Medulla oblongata (tissue), 1 donor: ENCODE measurements around the gene LHB.
A peak's percentile ranks its signal among the peaks of the same experiment; 100 is the strongest.

Experiments
- DNase-seq: peaks from one replicate; pipeline ENCODE4 v3.0.0-alpha.2; 2015; ENCODE audit errors: extremely low spot score

LHB gene

DNA sequence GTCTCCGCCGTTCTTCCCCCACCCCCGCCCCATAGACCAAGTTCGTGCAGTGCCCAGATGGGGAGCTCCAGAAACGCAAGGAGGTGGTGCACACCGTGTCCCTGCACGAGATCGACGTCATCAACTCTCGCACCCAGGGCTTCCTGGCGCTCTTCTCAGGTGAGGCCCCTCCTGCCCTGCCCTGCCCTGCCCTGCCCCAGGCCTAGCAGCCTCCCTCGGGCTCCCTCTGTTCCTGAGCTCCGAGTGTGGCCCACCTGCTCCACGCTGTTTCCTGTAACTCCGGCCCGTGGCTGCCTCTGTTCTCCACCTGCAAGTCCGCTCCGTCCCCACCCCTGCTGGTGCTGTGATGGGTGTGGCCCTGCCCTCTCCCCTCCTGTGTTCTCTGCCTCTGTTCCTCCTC is 6.4 kb downstream of the LHB start:
- no peak for DNase-seq

DNA sequence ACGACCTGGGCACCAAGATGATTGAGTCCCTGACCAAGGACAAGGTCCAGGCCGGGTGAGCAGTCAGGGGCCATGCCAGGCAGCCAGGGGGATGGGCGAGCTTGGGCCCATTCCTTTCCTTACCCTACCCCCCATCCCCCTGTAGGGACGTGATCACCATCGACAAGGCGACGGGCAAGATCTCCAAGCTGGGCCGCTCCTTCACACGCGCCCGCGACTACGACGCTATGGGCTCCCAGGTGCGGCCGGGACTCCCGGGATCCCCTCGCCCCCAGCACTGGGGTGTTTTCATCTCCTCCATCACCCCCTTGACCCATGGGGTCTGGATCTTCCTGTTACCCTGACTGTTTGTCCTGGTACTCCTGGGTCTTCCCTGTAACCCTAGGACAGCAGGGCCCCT is 7.1 kb downstream of the LHB start:
- no peak for DNase-seq

DNA sequence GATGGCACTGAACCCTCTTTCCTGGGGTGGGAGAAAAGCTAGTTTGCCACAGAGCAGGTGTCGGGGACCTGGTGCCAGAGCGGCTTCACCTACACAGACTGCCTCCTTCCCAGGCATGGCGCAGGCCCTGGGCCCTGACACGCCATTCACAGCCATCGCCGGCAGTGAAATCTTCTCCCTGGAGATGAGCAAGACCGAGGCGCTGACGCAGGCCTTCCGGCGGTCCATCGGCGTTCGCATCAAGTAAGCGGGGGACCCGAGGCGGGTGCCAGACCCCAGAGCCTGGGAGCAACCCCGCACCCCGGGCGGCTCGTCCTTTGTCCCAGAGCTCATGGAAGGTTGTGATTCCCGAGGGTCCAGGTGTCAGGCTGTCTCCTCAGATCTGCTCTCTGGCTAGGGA is 10.0 kb downstream of the LHB start:
- no peak for DNase-seq

DNA sequence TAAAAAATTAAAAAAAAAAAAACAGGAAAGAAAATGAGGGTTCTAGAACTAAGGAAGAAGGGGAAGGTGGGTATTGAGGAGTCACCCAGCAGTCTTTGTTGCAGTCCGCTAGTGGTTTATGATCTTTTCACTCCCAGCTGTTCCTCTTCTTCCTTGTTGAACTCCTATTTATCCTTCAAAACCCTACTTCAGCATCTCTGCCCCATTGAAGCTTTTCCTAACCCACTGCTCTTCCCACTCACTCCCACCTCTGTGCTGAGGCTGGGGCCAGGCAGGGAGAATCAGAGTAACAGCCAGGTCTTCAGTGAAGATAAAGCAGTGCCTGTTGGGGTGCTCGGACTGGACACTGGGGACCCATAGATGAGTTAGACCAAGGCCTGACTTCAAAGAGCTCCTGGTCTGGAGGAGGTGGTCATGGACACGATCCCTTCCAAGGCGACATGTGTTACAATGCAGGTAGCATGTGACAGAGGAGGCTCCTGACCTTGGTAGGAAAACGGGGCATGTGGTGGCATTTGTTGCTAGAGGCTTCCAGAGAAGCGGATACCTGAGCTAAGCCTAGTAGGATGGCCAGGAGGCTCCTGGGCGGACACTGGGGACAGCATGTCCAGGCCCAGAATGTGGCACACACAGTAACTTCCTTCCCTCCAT is 11.8 kb downstream of the LHB start:
- no peak for DNase-seq

DNA sequence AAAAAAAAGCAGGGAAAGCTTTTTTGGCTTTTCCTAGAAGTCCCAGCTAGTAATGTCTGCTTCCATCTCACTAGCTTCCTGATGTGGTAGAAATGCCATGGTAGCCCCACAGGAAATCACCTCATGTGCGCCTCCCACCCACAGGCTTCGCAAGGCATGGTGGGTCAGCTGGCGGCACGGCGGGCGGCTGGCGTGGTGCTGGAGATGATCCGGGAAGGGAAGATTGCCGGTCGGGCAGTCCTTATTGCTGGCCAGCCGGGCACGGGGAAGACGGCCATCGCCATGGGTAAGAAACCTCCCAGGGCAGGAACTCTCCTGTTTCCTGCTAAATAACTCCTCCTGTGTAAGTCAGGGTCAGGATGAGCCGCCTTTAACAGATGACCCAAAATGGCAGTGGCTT is 12.8 kb downstream of the LHB start:
- DNase-seq: no peak

DNA sequence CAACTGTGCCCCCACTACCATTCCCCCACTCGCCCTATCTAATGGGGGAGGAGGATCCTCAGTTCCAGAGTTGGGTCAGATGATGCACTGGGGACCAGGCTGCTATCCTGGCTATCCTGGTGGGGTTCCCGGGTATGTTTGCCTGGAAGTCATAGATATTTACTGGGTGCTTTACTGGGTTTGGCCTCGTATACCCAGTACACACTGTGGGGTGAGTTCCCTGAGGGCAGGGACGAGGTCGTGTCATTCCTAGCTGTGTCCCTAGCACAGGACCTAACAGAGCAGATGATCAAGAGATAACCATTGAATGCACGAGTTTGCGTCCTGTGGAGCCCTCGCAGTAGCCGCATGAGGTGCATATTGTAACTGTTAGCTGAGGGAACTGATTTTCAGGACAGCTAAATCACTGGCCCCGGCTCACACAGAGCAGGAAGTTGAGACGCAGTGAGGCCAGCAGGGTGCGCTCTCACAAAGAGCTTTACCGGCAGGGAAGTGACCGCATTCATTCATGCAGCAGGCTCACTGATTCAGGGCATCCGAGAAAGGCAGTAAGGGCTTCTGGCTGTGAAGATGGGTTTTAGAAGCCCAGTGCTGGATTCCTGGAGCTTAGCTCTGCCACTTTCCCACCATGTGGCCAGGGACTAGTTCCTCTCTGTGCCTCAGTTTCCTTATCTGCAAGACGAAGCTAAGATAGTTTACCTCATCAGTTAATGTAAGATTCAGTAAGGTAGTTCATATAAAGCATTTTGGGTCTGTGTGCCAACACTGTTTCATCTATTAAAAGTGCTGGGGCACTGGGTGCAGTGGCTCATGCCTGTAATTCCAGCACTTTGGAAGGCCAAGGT is 17.2 kb downstream of the LHB start:
- no peak for DNase-seq

DNA sequence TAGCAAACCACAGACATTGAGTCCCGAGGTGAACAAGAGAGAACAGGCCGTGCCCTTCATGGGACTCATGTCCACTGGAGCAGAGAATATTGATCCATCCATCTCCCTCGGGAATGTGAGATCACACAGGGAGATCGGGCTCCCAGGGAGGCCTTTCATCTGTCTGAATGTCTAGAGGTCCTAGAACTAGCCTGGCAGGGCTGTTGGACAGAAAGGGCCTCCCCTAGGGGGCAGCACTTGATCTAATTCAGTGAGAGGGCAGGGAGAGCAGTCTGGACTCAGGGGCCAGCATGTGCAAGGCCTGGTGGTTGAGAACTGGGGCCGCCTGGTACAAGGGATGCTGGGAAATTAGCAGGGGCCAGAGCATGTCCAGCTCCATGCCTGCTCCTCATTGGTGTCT is 18.9 kb downstream of the LHB start:
- DNase-seq: no peak

DNA sequence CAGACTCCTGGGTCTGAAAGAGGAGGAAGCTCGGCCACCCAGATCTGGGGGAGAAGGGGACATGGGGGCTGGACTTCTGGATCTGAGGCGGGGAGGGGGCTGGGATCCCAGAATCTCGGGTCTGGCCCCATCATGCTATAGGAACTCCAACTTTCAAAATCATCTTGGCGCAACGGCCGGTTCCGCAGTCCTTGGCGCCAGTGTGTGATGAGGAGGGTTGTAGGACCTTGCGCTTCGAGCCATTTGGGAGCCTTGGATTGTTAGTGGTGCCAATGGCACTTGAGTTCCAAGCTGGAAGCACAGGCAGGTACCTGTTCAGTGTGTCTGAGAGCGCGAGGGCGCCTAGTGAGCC is 22.9 kb downstream of the LHB start:
- DNase-seq: no peak

DNA sequence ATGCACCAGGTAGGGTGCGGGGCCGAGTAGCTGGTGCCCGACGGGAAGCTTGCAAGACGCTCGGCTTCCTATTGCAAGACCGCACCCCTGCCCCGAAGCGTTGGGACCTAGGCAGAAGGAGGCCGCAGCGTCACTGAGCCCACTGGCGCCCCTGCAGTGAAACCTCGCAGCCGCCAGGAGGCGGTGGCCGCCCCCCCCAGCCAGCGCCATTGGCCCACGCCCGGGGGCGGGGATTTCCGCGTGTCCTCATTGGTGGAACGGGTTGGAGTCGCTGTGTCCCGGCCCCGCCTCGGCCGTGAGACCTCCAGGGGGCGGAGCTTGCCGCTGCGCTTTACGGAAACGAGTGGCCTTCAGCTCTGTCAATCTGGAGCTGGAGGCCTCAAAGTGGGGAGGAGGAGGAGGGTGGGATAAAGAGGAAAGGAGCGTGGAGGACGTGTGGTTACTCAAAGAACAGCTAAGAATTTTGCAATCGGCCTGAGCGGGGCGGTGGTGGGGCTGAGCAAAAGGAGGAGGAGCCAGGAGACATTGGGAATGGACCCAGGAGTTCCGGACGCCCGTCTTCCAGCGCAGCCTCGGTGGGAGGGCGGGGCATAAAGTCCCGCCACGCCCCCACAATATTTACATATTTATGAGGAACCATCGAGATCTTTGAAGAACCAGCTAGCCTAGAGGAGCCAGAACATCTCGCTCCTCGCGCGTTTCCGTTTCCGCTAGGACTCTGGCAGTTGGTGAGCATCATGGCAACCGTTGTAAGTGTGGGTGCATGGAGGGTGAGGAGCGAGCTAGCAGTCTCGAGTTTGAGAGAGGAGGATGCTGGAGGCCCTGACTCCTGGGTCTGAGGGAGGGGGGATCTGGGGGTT is 23.5 kb downstream of the LHB start, which contains the start of the genes GYS1 and RUVBL2:
Gene GYS1, minus strand, starts transcription at position 135 of the 860 bp plus-strand sequence. CDS start 197 bp downstream, outside the sequence.
Gene RUVBL2, plus strand, starts transcription at position 713 of the 860 bp plus-strand sequence. Its CDS starts 25 bp downstream, at position 738.
- DNase-seq: peak; percentile 100

DNA sequence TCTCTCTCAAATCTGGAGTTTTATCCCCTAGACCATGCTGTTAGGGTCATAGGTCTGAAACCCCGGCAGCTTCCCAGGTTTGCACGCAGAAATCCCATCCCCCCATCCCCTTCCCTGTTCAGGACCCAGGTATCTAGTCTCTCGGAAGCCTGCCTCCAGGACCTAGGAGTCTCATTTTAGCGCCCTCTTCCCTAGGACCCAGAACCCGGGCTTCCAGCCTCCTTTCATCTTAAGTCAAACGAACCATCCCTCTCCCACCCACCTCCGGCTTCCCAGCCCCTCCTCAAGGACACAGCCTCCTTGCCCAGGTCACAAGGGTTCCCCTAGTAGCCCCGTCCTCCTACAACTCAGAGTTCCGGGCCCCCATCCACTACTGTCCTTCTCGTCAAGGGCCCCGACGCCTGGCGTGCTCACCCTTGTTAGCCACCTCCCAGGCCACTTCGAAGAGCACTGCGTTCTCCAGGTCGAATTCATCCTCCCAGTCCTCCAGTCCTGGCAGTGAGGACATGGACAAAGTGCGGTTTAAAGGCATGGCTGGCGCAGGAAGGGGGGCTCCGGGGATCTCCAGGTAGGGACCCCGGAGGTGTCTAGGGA is 24.2 kb downstream of the LHB start:
- DNase-seq: peak; percentile 38

DNA sequence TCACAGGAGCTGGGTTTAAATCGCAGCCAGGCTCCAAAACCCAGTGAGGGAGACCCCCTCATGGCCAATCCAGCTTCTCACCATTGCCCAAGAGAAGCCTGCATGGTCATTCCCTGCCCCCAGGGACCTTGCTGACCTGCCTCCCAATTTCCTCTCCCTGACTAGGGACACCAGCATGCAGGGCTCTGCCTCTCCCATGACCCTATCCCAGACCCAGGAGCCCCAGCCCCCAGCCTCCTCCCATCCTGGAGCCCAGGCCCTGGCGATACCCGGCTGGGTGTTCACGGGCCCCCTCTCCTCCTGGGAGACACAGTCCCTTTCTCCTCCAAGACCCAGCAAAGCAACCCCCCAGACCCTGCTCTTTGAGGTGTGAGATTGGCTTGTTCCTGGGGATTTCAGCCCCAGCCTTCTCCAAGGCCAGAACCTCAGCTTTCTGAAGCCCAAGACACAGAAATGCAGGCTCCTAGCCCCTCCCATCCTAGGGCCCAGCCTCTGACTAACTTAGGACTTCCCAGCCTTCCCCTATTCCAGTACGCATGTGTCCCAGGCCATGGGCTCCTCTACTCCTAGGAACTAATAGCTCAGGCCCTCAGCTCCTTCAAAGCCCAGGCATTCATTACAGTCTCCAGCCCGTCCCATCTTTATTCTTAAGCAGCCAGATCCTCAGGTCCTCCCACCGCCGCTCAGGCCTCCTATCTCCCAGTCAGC is 24.9 kb downstream of the LHB start:
- peak; percentile 62 for DNase-seq

DNA sequence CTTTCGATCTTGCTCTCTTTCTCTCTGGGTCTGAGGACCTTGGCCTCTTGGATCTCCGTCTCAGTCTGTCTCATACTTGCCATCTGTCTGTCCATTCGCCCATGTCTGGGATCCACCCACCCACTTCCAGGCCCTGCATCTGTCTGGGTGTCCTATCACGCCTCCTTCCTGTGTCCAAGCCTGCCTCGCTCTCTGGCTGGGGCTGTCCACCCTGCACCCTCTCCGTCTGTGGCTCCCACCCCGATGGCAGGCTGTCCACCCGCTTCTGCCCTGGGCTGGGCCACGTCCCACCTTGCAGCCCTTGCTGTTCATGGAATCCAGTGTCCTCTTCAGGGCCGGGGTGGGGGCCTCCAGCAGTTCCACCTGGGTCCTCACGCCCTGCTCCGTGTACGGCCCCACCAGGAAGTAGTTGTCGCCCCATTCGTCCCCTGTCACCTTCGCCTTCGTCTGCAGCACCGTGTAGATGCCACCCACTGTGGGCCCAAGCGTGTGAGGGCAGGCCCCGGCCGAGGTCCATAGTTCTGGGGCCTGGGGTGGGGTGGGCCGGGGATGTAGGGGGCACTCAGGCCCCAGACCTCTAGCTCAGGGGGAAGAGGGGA is 25.8 kb downstream of the LHB start:
- no peak for DNase-seq

DNA sequence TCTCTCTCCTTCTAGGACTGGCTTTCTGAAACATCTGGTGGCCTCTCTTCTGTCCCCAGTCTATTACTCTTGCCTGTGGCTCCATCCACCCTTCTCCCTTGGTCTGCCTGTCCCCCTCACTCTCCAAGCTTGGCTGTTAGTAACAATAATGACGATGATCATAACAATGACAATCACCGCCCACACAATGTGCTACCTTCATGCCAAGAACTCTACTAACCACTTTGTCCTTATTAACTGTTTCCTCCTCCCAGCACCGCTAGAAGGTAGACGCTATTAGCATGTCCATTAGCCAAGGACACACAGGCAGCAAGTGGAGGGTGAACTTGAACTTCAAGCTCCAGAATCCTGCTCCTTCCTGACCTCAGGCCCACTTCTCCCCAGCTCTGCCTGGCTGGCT is 26.5 kb downstream of the LHB start:
- DNase-seq: no peak

DNA sequence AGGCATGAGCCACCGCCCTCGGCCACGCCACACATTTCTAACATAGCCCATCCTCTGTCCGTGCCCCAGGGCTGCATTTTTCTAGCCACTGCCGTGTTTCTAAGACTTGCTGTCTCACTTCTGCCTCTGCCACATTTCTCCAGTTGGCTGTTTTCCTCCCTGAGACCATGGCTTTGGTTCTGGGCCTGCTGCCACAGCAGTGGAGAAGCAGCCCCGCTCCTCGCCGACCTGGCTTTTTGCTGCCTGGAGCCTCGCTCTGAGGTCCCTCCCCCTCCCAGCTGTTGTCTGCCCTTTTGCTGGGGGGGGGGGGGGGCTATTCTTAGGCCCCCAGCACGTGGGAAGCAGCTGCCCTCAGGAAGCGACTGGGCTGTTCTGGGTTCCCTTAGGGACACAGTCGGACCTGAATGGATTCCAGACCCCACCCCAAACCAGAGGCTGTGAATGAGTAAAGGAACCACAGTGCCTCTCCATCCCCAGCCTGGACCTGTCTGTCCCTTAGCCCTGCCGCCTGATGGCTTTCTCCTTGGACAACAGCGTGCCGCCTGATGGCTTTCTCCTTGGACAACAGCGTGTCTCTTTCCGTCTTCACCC is 27.1 kb downstream of the LHB start:
- DNase-seq: peak; percentile 66

DNA sequence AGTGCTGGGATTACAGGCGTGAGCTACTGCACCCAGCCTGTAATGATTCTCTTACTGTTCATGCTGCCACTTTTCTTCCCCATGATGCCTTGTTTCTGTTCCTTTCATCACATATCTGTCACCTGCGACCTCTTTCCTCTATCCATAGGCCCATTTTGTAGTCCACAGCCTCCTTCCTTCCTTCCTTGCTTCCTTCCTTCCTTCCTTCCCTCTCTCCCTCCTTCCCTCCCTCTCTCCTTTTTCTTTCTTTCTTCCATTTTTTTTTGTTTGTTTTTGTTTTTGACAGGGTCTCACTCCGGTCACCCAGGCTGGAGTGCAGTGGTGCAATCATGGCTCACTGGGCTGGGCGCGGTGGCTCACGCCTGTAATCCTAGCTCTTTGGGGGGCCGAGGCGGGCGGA is 28.0 kb downstream of the LHB start:
- no peak for DNase-seq

DNA sequence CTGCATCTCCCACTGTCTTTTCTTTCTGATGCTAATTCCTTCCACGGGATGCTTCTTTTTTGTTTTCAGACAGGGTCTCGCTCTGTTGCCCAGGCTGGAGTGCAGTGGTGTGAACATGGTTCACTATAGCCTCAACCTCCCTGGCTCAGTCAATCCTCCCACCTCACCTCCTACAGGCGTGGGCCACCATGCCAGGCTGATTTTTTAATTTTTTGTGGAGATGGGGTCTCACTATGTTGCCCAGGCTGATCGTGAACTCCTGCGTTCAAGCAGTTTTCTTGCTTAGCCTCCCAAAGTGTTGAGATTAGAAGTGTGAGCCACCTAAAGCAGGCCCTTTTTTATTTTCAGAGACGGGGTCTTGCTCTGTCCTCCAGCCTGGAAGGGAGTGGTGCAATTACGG is 28.6 kb downstream of the LHB start:
- no peak for DNase-seq

DNA sequence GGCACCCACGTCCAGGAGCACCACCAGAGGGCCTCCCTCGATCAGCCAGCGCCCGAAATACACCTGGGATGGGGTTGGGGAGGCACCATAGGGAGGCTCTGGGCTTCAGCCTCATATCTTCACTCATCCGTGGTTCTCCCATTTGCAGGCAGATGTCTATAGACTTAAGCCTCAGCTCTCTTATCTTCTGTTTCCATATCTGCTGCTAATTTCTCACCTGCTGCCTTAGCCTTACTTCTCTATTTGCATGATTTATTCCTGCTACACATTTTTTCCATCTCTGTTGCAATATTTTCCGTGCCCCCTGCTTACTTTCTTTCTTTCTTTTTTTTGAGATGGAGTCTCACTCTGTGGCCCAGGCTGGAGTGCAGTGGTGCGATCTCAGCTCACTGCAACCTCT is 29.6 kb downstream of the LHB start:
- no peak for DNase-seq

DNA sequence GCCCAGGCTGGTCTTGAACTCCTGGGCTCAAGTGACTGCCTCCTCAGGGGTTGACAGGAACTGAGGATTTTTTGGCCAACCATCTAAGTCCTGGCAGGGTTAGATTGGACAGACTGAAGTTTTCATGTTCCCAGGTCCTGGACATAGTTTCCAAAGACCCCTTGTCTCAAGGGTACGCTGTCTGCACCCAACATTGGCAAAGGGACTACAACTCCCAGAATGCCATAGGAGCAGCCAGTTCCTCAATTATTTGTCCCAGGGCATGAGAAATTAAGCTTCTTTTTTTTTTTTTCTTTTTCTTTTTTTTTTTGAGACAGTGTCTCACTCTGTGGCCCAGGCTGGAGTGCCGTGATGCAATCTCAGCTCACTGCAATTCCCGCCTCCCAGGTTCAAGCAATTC is 30.7 kb downstream of the LHB start:
- no peak for DNase-seq

DNA sequence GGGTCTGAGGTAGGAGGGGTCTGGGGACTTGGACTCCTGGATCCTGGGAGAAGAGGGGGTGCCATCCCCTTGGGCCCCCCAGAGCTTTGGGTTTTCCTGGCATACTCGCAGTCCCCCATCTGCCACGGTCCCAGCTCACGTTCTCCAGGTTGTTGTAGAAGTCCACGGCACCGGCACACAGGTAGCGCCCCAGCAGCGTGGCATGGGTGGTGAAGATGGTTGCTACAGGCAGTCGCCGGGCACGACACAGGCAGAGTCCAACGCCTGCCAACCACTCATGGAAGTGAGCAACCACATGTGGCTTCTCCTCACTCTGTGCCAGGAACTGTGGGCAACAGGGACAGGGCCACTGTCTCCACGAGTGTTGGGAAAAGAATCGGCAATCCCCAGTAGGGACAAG is 31.2 kb downstream of the LHB start:
- no peak for DNase-seq

DNA sequence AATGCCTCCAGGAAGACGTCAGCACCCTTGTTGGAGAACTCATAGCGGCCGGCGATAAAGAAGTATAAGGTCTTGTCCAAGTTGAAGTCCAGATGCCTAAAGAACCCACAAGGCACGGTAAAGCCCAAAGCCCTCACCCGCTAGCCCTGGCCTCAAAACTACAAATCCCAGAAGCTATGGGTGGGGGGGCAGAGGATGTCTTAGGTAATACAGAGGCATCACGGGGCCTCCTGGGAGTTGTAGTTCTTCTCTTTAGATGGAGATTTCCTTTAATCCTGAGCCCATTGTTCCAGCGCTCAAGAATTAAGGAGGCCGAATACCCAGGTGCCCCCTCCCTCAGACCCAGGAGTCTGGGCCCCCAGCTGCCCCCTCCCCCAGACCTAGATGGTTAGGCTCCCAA is 34.6 kb downstream of the LHB start:
- no peak for DNase-seq

DNA sequence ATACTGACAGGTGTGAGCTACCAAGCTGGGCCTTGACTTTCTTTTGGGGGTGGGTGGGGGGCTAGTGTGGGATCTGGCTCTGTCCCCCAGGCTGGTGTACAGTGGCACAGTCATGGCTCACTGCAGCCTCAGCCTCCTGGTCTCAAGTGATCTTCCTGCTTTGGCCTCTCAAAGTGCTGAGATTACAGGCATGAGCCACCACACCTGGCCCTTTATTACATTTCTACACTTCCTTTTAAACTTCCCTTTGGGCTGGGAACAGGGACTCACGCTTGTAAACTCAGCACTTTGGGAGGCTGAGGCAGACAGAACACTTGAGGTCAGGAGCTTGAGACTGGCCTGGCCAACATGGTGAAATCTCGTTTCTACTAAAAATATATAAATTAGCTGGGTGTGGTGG is 39.8 kb downstream of the LHB start:
- DNase-seq: no peak
